WTC11 (cell line): Measurements from ENCODE around the gene HSPA4.

Experiments
- AFF4 ChIP-seq: sonication (generic); formaldehyde crosslinking; IDR thresholded peaks from 2 replicates; pipeline ENCODE4 v1.8.1; 2023; ENCODE audit warnings: mild to moderate bottlenecking, missing genetic modification reagents, borderline replicate concordance
- ATF2 ChIP-seq: sonication (generic); formaldehyde crosslinking; IDR thresholded peaks from 2 replicates; pipeline ENCODE4 v1.8.1; 2022; ENCODE audit warnings: low read depth, missing genetic modification reagents, borderline replicate concordance
- CREM ChIP-seq: sonication (generic); formaldehyde crosslinking; IDR thresholded peaks from 2 replicates; pipeline ENCODE4 v1.8.1; 2022; ENCODE audit warnings: mild to moderate bottlenecking, missing genetic modification reagents, moderate library complexity
- CTCF ChIP-seq: fragments of 200-600 bp; IDR thresholded peaks from 2 replicates; pipeline ENCODE4 v1.8.0; 2022; ENCODE audit warnings: antibody characterized with exemption
- E2F1 ChIP-seq: sonication (generic); formaldehyde crosslinking; IDR thresholded peaks from 2 replicates; pipeline ENCODE4 v1.8.0; 2022; ENCODE audit warnings: mild to moderate bottlenecking, missing genetic modification reagents
- FOXJ3 ChIP-seq: sonication (generic); formaldehyde crosslinking; IDR thresholded peaks from 2 replicates; pipeline ENCODE4 v1.9.0; 2021; ENCODE audit warnings: missing genetic modification reagents, mild to moderate bottlenecking, borderline replicate concordance
- HMGA2 ChIP-seq: fragments of 250-450 bp; sonication (Bioruptor Pico); IDR thresholded peaks from 2 replicates; pipeline ENCODE4 v1.4.0; 2021; ENCODE audit warnings: mild to moderate bottlenecking, moderate library complexity
- IRF2 ChIP-seq: sonication (generic); formaldehyde crosslinking; IDR thresholded peaks from 2 replicates; pipeline ENCODE4 v1.8.0; 2022; ENCODE audit warnings: low read depth, missing genetic modification reagents, borderline replicate concordance
- JAZF1 ChIP-seq: fragments of 250-450 bp; sonication (Bioruptor Pico); IDR thresholded peaks from 2 replicates; pipeline ENCODE4 v1.9.0; 2021; ENCODE audit warnings: moderate library complexity, mild to moderate bottlenecking, inconsistent platforms
- MAX ChIP-seq: sonication (generic); formaldehyde crosslinking; IDR thresholded peaks from 2 replicates; pipeline ENCODE4 v1.8.0; 2022; ENCODE audit warnings: mild to moderate bottlenecking, missing genetic modification reagents
- MYBL2 ChIP-seq: sonication (generic); formaldehyde crosslinking; IDR thresholded peaks from 2 replicates; pipeline ENCODE4 v1.8.1; 2023; ENCODE audit warnings: mild to moderate bottlenecking, moderate library complexity, missing genetic modification reagents
- RELA ChIP-seq: sonication (generic); formaldehyde crosslinking; IDR thresholded peaks from 2 replicates; pipeline ENCODE4 v1.8.1; 2022; ENCODE audit warnings: missing genetic modification reagents, mild to moderate bottlenecking, borderline replicate concordance
- ZNF512 ChIP-seq: sonication (generic); formaldehyde crosslinking; IDR thresholded peaks from 2 replicates; pipeline ENCODE4 v1.8.1; 2022; ENCODE audit warnings: missing genetic modification reagents, borderline replicate concordance

- TF ChIP-seq CREM (CRISPR knock-in tag) (no peak), MAX (CRISPR knock-in tag) (no peak), CTCF (no peak), FOXJ3 (CRISPR knock-in tag) (no peak), ATF2 (no peak), IRF2 (CRISPR knock-in tag) (no peak), RELA (CRISPR knock-in tag) (no peak), E2F1 (CRISPR knock-in tag) (no peak), JAZF1 (CRISPR knock-in tag) (no peak), HMGA2 (CRISPR knock-in tag) (no peak), MYBL2 (CRISPR knock-in tag) (no peak), AFF4 (CRISPR knock-in tag) (no peak), ZNF512 (CRISPR knock-in tag) (no peak)
Measured at GRCh38 chr5:133108481-133108921, 56.7 kb downstream of the HSPA4 start.
